Thoracic aorta (tissue), 2 donors: Measurements from ENCODE around the gene PPP6R3. TPM values are rescaled to one million over a fixed set of nuclear protein-coding genes. Genes with fewer than 3 reads are reported as not detected.

Experiments used
- ATAC-seq: fragments of 150-250 bp; one replicate; pipeline ENCODE4 v1.8.0; 2017; ENCODE audit warnings: low read depth; ENCODE audit not compliant: insufficient number of reproducible peaks, low FRiP score
- DNase-seq: peaks from one replicate; pipeline ENCODE4 v3.0.0-alpha.2; 2020; ENCODE audit warnings: low spot score
- H3K27ac ChIP-seq, 2 donors: fragments of 200-600 bp; sonication (generic); 1 replicate in 1 of 2; 2 replicates in 1 of 2; pipeline ENCODE4 v1.5.1; 2016; ENCODE audit warnings: mild to moderate bottlenecking in 2 of 2, moderate library complexity in 2 of 2
- H3K27me3 ChIP-seq: fragments of 200-600 bp; sonication (generic); replicated peaks from 2 replicates; pipeline ENCODE4 v1.6.0; 2016; ENCODE audit warnings: mild to moderate bottlenecking; ENCODE audit not compliant: insufficient read depth
- H3K36me3 ChIP-seq: fragments of 200-600 bp; sonication (generic); one replicate; pipeline ENCODE4 v1.5.1; 2016
- H3K4me1 ChIP-seq, 2 donors: fragments of 200-600 bp; sonication (generic); 1 replicate in 1 of 2; 2 replicates in 1 of 2; pipeline versions ENCODE4 v1.5.1 to v1.6.0; 2016; ENCODE audit warnings: low read depth in 2 of 2, mild to moderate bottlenecking in 1 of 2; ENCODE audit not compliant: control insufficient read depth in 1 of 2
- H3K4me3 ChIP-seq: fragments of 200-600 bp; sonication (generic); 2 replicates; pipeline ENCODE4 v1.5.1; 2016; ENCODE audit warnings: mild to moderate bottlenecking
- H3K9me3 ChIP-seq: fragments of 200-600 bp; sonication (generic); 2 replicates; pipeline ENCODE4 v1.5.1; 2016
- CTCF ChIP-seq: fragments of 200-600 bp; sonication (generic); IDR thresholded peaks from one replicate; pipeline ENCODE4 v1.5.1; 2019; ENCODE audit warnings: antibody characterized with exemption
- total RNA-seq, 2 donors: library from RNA; depleted of rRNA; stranded (reverse); fragments of >200 nt; gene quantifications; one replicate each; pipeline versions ENCODE4 v1.1.0 to v1.2.3, GENCODE V29; 2016

PPP6R3 gene
- total RNA-seq, 2 donors from 2014 or later, result 75.4 to 166 TPM

DNA sequence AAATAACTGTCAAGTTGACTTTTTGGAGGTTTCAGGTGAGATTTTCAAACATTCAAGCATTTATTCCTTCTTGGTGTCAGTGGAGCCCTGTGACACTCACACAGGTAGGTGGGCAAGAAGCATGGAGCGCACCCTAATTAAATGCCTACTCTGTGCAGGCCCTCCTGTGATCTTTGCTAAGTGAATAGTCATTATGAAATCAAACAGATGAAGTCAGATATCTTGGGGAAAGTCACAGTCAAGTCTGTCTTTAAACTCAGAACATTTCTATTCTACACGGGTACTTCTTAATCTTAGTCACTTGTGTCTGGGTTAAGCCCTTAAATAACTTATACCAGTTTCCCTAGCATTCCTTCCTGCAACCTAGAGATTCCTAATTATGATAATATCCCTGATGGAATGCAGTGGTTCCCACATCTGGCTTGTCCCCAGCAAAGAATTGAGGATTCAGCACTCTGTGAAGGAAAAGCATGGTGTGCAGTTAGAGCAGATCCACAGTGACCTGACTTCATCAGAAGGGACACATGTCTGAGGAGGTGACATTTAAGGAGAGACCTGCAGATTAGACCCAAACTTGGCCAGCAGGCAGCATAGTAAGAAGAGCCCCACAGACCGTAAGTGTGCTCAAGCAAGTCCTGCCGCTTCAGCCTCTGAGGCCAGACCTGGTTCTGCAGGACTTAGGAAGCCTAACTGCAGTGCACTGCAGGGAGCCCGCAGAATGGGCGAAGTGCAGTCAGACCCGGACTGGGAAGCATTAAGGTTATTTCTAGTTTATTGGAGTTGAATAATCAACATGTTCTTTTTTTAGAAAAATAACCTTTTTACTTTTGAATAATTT lies 138.5 kb downstream of the PPP6R3 start:
- Histone ChIP-seq H3K27me3 (no peaks in the 10 kb centered on the region), H3K36me3 (peaks cover 69% of the 10 kb centered on the region), H3K9me3 (no peaks in the 10 kb centered on the region), H3K4me3 (no peak overlapping the region), H3K27ac (no peak overlapping the region), H3K4me1 (no peaks in the 10 kb centered on the region)
- DNase-seq, result no peak
- TF ChIP-seq CTCF, result no peak
- no peak for ATAC-seq

GRCh38 chr11:68601147-68601546 lies 140.6 kb downstream of the PPP6R3 start:
- Histone ChIP-seq H3K9me3 (no peaks in the 10 kb centered on the region), H3K4me1 (no peaks in the 10 kb centered on the region), H3K4me3 (no peak overlapping the region), H3K36me3 (peaks cover 75% of the 10 kb centered on the region), H3K27me3 (no peaks in the 10 kb centered on the region), H3K27ac (no peak overlapping the region)
- DNase-seq, result no peak
- no peak for ATAC-seq
- TF ChIP-seq CTCF, result no peak

DNA sequence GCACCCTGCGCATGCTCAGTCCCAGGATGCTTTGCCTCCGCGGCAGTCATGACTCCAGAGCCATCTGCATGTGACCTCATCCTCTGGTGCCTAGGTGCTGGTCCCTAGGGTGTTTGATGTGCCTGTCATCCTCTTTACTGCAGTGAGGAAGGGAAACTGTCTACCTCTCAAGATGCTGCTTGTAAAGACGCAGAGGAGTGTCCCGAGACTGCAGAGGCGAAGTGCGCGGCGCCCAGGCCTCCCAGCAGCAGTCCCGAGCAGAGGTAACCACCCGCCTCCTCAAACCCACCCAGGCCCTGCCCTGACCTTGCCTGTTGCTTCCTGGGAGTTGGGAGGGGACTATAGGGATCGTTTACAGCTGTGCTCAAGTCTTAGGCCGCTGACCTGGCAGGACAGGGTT lies 149.2 kb downstream of the PPP6R3 start:
- ATAC-seq (no peak), DNase-seq (no peak)
- Histone ChIP-seq H3K4me1 (no peaks in the 10 kb centered on the region), H3K36me3 (peaks cover 69% of the 10 kb centered on the region), H3K4me3 (no peak overlapping the region), H3K27ac (no peak overlapping the region), H3K27me3 (no peaks in the 10 kb centered on the region), H3K9me3 (no peaks in the 10 kb centered on the region)
- TF ChIP-seq CTCF, result no peak

DNA sequence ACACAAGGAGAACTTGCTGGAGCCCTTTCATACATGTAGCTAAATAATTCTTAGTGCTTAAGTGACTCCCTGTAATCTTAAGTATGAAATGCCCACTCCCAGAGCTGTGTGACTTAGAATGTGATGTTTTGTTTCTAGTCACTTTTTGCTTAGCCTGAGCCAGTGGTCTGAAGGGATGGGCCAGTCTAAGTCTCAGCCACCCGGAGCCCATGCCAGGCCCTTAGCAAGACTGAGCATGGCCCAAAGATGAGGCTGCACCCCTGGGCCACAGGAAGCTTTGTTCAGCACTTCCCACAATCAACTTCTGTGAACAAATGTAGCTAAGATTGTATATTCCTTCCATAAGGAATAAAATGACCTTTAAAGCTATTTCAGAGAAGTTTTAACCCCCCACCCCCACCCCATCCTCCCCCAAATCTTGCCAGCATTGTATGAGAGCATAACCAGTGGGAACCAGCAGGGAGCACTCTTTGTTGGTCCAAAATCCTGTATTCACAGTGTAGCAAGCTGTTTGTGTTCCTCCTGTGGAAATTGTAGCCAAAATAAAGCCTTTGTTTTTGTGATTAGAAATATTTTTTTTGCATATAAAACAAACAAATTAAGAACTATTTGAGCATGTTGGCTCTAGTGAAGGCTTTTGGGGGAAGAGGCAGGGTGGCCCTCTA lies 150.0 kb downstream of the PPP6R3 start:
- no peaks in the 10 kb centered on the region for H3K4me1 ChIP-seq
- DNase-seq (no peak), ATAC-seq (no peak)
- no peaks in the 10 kb centered on the region for H3K9me3 ChIP-seq
- peaks cover 74% of the 10 kb centered on the region for H3K36me3 ChIP-seq
- TF ChIP-seq CTCF, result no peak
- no peak overlapping the region for H3K4me3 ChIP-seq
- H3K27me3 ChIP-seq, result no peaks in the 10 kb centered on the region
- no peak overlapping the region for H3K27ac ChIP-seq

DNA sequence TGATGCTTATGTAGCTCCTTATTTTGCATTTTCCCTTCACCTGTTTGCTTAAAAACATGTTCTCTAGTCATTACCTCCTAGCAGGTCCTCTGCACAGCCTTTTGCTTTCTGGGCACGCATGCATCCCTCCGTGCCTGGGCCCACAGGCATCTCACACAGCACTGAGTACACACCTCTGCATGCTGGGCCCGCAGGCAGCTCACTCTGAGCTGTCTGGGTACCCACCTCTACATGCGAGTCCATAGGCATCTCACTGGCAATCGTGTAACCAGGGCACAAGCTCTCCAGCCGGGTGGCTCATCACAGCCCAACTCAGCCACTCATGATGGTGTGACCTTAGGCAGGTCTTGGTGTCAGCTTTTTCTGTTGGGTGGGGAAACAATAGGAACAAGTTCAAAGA lies 155.1 kb downstream of the PPP6R3 start:
- Histone ChIP-seq H3K9me3 (no peaks in the 10 kb centered on the region), H3K36me3 (peaks cover 40% of the 10 kb centered on the region)
- no peak for ATAC-seq

More for the DNA sequence above, 155.1 kb downstream of the PPP6R3 start:
- H3K27me3 ChIP-seq, result no peaks in the 10 kb centered on the region
- no peak for TF ChIP-seq CTCF
- H3K4me1 ChIP-seq, result no peaks in the 10 kb centered on the region
- DNase-seq, result no peak
- H3K4me3 ChIP-seq, result no peak overlapping the region
- H3K27ac ChIP-seq, result no peak overlapping the region
